ENCODE data around the gene ADORA2B. TPM values are rescaled to one million over a fixed set of nuclear protein-coding genes. Genes with fewer than 3 reads are reported as not detected.

The ADORA2B gene
- total RNA-seq, 1 donor from 2014 or later = 3.6 TPM

- DNase-seq = no peak
These were observed 51.4 kb downstream of the ADORA2B start for GRCh38 chr17:15996322-15996721.

DNA sequence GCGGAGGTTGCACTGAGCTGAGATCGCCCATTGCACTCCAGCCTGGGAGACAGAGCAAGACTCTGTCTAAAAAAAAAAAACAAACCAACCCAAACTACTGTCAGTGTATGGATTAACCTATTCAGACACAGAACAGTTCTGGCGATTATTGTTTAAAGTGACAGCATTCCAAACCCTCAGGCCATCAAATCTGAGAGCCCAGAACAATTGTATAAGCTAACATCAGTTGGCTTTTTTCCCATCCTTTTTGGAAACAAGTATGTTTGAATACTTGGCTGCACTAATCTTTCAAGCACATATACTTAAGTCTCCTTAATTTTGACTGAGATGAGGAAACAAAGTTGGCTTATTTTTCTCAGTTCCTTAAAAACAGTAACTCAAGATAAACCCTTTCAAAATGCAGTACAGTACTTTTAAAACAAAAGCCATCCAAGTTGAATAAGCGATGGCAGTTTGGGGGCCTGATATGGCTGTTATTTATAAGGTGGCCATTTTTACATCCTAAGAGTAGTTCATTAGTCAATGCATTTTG lies 53.2 kb downstream of the ADORA2B start:
- no peak for DNase-seq

DNA sequence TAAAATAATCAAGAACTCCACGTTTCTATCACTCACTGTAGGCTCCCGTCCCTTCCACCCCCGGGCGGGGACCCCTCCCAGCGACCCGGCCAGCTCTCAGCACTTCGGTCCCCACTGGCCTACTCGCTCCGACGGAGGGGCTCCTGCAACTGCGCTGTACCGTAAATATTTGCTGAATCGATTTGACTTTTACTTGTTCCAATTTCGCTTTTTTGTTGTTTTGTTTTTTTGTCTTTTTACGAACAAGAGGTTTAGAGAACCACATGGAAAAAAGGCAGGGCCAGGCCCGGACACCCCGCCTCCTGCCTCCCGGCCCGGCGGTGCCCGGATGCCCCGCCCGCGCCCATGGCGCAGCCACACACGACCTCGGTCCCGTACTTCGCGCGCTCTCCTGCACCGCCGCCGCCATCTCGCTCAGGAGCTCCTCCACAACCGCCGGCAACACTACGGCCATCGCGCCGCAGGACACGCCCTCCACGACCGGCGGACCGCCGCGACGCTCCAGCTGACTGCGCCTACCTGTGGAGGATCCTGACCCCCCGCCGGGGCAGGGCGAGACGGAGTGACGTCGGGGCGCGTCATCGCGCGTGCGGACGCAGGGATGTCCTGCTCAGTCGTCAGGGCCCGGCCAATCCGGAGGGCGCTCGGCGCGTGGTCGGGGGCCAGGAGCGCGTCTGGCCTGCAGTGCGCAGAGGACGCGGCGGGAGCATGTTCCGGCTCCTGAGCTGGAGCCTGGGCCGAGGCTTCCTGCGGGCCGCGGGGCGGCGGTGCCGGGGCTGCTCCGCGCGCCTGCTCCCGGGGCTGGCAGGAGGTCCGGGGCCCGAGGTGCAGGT lies 54.4 kb downstream of the ADORA2B start, which contains the start of the genes TTC19 and ZSWIM7:
Gene TTC19 (plus strand): TSS at position 684 of the 833 bp plus-strand sequence. CDS start 25 bp downstream, at position 709.
Gene ZSWIM7 (minus strand): TSS at position 564 of the 833 bp plus-strand sequence. CDS start 110 bp downstream, at position 454.
- peak; percentile 93 for DNase-seq

GRCh38 chr17:15999974-16000827 lies 55.3 kb downstream of the ADORA2B start:
- no peak for DNase-seq

DNA sequence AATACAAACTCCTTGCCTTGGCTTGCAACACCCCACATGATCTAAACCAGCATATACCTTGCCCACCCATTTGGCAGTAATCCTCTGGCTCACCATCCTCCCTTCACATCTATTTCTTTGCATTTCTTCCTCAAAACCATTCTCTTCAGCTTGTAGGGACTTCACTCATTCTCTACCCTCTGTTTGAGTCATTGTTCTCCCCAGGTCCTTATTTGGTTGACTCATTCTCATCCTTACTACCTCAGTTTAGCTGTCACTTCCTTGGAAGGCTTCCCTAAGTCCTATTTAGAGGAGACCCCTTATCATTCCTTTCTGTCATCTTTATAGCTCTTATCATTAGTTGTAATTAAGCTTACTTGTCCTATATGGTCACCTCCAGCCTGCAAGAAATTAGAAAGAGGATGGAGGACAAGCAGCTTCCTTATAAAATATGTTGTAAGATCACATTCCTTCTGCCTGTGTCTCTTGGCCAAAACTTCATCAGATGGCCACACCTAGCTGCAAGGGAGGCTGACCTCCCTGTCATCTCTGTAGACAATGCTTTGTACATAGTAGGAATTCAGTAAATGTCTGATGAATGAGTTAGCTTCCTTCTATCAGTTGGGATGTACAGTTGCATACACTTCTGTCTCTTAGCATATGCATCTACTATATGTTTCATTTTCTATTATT lies 56.4 kb downstream of the ADORA2B start:
- DNase-seq = no peak

- DNase-seq = no peak
These were observed 57.9 kb downstream of the ADORA2B start for GRCh38 chr17:16002708-16003260.

- no peak for DNase-seq
These were observed 58.9 kb downstream of the ADORA2B start for GRCh38 chr17:16003841-16004240.

DNA sequence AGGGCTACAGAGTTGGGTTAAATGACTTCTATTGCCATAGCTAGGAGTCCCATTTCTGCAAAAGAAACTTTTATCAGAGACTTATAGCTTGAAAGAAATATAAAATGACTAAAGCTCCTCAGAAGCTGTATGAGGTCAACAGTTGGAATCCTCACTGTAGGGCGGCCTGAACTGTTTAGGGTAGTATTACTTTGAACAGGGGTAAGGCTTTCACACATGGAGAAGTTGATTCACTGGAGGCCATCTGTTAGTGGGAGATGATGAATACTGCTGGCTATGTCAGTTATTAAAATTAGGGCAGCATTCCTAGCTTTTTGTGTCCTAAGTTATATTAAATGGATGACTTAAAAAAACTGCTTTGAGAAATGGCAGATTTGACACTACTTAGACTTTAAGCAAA lies 60.7 kb downstream of the ADORA2B start:
- DNase-seq = no peak

DNA sequence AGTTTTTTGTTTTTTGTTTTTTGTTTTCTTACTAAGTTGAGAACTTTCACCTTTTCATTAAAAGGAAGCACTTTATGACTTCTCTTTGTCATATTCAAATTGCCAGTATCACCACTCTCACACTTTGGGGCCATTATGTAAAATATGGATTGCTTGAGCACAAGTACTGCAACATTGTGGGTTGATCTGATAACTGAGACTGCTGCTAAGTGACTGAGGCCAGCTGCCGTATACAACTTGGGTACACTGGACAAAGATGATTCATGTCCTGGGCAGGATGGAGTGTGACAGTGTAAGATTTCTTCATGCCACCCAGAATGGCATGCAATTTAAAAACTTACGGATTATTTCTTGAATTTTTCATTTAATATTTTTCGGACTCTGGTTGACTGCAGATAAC lies 62.5 kb downstream of the ADORA2B start:
- no peak for DNase-seq

GRCh38 chr17:16013943-16014407 lies 69.0 kb downstream of the ADORA2B start:
- DNase-seq = no peak

GRCh38 chr17:16019347-16019746 lies 74.4 kb downstream of the ADORA2B start:
- no peak for DNase-seq

GRCh38 chr17:16023881-16024280 lies 79.0 kb downstream of the ADORA2B start:
- no peak for DNase-seq

DNA sequence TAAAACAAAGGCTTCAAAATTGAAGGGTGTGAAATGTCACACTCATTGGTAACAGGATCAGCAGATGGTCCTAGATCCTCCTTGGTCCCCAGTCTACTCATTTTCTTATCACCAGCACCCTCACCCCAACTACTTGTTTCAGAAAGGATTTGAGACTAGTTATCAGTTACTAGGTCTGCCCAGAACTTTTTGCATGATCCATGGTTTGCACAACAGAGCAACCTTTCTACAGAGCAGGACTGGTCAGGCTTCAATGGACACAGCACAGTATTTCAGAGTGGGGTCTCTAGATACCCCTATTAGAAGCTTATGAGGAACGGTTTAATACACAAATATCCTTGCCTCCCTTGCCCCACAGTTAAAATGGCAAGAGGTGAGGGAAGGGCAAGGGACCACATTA lies 80.3 kb downstream of the ADORA2B start:
- no peak for DNase-seq

Other genes with a start within 250 kb of the ADORA2B start
- gene ZNF286A, start 245.4 kb upstream of the ADORA2B start, total RNA-seq = 118 TPM
- gene TBC1D26, start 212.8 kb upstream of the ADORA2B start, total RNA-seq = 2.2 TPM
- gene ZSWIM7, start 54.6 kb downstream of the ADORA2B start, total RNA-seq = 15.6 TPM
- 36.8 TPM for gene TTC19, start 54.7 kb downstream of the ADORA2B start, total RNA-seq